ENCODE data around the gene ARID1A.
A peak's percentile ranks its signal among the peaks of the same experiment; 100 is the strongest.
"Not testable (repeated sequence)": the region's sequence is repeated elsewhere in the genome, so short reads cannot be mapped to it uniquely, and the experiment has no call there.

Gene ARID1A

DNA sequence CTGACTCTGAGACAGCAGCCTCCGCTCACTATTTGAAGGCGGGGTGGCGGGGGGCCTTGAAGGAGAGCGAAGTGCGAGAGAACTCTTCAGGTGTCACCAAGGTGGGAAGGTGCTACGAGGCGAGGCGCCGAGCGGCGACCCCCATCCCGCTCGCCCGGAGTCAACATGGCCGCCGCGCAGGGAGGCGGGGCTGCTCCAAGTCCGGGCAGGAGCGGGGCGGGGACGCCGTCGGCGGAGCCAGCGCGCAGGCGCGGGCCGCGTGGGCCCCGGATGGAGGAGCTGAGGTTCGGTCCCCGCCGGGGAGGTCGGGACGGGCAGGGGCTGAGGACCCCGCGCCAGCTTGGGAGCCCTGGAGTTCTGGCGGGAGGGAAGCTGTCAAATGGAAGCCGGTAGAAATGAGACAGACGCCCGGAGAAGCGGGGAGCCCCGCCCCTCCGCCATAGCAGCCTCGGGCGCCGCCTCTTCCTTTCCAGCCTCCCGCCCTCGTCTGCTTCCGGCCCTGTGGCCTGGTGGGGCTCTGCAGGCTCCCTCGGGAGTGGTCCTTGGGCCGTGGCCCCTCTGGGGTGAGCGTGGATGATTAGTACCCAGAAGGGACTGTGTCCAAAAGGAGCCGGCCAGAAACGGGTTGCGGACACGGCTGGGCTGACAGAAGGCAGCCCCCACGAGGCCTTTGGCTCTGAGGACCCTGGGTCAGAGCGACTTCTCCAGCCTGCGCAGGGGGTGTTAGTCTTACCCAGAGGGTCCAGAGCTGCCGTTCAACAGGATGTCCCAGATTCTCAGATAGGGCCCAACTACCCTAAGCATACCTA is 92.1 kb downstream of the ARID1A start, which contains the start of gene PIGV:
TSS of gene PIGV (plus strand) at position 245 of the 809 bp plus-strand sequence. CDS start 2,866 bp downstream, outside the sequence.
- DNase-seq (ENCODE audit: low read depth in 2 of 2), result peak; percentile 82 to 88

DNA sequence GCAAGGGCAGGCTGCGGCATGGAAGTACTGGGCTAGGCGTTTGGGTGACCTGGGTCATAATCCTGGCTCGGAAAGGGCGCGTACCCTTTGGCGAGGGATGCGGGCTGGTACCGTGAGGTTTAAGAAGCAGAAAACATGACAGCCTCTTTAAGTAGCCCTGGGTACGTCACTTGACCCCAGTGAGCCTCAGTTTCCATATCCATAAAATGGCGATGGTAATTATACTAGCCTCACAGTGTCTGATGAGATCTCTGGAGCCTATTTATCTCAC is 92.6 kb downstream of the ARID1A start:
- DNase-seq (ENCODE audit: low read depth in 2 of 2), result no peak

DNA sequence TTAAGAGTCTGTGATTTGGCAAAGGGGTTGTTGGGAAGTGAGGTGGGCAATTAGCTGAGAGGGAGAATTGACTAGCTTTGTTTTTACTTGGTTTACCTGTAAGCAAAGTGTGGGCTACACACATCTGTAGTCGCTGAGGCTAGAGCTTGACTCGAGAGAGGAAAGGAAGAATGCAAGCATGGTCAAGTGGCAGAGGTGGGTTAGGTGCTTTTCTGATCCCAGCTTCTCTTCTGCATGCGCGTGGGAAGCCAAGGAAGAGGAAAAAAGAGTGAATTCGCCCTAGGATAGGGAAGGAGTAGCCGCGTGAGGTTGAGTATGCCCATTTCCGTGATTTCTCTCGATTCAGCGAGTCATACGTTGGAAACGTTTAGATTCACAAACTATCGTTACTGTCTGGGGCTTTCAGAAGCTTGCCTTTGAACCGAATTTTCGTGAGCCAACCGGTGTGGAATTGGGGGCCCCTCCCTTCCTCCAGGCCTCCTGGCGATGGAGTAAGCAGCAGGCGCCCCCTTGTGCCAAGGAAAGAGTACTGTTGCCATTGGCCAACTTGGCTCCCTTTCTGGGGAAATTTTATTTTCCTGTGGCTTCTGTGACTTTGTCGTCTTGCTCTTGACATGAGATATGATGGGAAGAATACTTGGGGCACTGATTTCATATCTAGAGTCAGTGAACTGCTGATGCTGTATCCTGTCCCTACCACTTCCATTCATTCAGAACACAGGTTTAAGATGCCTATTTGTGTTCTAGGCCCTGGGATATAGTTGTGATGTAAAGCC is 93.2 kb downstream of the ARID1A start:
- peak; percentile 80 to 86 for DNase-seq (ENCODE audit: low read depth in 2 of 2)

DNA sequence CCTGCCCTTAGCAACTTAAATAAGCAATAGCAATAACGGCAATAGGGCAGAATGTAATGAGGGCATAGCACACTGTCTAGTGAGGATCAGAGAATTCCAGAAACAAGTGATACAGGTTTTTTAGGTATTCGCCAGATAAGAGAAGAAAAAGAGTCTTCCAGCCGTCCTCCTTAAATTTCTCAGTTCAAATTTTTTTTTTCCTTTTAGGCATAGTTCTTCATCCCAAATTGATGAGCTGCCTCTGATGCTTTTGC is 93.7 kb downstream of the ARID1A start:
- no peak for DNase-seq (ENCODE audit: low read depth in 2 of 2)

DNA sequence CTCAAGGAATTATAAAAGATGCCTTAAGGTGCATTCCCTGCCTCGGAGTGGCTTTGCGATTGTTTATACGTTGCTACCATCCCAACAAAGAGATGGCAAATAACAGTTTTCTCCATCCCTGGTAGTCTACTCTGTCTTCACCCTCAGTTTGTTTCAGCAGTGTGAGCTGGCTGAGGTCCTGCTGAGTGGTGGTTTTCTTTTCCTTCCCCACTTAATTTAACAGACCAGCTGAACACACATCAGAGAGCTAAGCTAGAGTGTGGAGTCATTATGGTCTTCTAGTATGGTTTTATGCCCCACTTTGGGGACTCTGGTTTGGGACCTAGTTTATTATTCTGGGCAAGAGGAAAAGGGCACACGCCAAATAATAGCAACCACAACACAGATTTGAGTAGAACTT is 94.1 kb downstream of the ARID1A start:
- DNase-seq (ENCODE audit: low read depth in 2 of 2), result no peak

DNA sequence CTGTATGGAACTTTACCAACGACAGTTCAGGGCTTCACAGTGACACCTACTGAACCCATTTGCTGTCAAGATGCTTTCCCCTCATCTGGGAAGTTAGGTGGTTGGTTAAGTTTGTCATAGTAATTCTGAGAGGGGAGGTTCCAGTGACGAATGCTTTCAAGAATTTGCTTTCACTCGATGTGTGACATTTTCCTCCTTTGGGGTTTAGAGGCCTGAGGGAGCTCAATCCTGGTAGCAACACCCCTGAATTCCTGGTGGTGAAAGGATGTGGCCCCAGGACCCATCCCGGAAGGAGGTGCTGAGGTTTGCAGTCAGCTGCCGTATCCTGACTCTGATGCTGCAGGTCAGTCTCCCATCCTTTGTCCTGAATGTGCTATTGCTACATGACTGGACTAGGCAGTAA is 94.7 kb downstream of the ARID1A start:
- DNase-seq (ENCODE audit: low read depth in 2 of 2), result peak in 1 of 2 donors; percentile 15

DNA sequence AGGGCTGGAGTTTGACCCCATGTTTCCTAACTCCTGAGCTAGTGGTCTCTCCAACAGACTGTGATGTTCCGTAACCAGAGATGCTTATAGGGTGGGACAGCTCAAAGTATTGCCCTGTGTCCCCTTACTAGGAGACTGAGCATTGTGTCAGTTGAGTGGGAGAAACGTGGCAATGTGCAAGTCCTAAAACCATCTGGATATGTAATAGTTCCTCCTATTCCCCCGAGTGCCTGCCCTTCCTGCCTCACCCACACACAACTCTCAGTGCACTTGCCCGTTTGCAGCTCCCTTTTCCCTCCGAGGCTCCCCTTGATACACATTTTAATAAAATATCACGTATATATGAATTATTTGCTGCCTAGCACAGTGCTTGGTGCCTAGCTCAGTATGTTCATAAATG is 95.3 kb downstream of the ARID1A start:
- DNase-seq (ENCODE audit: low read depth in 2 of 2), result no peak

DNA sequence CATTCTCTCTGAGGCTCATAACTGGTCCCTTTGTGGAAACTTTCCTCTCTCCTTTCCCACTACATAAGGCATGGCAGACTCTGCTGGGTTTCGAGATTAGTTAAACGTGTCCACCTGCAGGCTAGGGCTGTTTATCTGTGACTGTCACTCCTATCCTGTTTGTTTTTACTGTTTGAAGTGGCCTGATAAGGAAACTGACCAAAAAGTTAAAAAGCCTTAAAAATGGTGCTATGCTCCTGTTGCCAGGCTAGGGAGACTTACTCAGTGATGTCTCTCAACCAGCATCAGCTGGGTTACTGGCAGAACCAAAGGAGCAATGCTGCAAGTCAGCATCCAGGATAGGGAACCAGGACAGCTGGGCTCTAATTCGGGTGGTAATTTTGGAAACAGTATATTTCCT is 95.8 kb downstream of the ARID1A start:
- DNase-seq (ENCODE audit: low read depth in 2 of 2), result no peak

DNA sequence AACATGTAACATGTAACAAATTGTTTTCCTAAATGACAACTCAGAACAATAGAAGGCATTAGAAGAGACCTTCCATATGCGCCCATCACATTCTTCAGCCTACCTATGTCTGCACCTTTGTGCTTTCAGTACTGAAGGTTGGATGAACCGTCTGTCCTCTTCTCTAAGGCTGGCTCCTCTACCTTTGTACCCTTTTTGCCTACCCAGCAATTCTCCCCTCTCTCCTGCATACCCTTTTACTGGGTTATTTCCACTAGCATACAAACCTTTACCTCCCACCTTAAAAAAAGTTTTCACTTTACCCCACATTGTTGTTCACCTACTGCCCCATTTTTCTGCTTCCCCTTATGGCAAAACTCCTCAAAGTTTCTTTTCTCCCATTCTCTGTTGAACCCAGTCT is 97.1 kb downstream of the ARID1A start:
- no peak for DNase-seq (ENCODE audit: low read depth in 2 of 2)

DNA sequence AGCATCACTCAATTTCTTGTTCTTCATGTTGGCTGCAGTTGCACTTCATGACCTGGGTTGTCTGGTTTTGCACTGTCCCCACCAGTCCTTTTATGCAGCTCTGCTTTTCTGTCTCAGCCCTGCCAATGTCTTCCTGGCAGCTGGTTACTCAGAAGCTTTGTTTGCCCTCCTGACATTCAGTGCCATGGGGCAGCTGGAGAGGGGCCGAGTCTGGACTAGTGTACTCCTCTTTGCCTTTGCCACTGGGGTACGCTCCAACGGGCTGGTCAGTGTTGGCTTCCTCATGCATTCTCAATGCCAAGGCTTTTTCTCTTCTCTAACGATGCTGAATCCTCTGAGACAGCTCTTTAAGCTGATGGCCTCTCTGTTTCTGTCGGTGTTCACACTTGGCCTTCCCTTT is 98.6 kb downstream of the ARID1A start:
- DNase-seq (ENCODE audit: low read depth in 2 of 2), result no peak

DNA sequence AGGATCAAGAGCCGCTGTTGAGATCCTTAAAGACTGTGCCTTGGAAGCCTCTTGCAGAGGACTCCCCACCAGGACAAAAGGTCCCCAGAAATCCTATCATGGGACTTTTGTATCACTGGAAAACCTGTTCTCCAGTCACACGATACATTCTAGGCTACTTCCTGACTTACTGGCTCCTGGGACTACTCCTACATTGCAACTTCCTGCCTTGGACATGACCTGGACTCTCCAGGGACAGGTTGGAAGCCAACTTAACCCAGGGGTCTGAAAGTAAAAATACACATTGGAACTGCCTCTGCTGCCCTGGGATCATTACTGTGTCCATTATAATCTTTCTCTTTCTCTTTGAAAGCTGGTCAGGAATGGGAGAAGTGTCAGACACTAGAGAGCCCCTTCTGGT is 101.8 kb downstream of the ARID1A start:
- no peak for DNase-seq (ENCODE audit: low read depth in 2 of 2)

DNA sequence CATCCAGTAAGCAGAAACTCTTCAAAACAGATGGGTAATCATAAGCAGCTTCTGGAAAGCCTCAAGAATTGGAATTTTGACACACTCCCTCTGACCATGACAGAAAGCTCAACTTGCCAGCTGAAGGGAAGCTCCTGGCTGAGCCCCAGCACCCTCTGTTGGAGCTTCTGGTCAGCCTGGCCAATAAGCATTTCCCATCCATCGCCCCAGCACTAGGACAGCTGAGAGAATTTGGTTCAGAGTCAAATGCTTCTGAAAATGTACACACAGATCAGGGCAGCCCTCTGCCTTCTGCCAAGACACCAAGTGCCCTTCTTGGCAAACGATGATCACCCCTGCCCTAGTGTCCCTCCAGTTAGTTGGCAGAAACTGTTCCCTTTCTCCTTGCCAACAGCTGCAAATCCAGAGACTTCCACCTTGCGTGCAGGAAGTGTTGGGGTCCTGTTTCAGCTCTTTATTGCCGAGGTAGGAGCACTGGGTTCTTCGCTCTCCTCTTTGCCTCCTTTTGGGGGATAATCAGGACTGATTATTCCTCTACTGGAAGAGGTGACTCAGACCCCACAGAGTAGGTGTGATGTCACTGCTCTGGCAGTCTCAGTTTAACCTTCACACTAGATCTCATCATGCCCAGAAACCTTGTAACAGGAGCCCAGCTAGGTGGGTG is 103.8 kb downstream of the ARID1A start:
- DNase-seq (ENCODE audit: low read depth in 2 of 2), result no peak

DNA sequence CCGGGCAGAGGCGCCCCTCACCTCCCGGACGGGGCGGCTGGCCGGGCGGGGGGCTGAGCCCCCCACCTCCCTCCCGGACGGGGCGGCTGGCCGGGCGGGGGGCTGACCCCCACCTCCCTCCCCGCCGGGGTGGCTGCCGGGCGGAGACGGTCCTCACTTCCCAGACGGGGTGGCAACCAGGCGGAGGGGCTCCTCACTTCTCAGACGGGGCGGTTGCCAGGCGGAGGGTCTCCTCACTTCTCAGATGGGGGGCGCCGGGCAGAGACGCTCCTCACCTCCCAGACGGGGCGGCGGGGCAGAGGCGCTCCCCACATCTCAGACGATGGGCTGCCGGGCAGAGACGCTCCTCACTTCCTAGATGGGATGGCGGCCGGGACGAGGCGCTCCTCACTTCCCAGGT is 108.1 kb downstream of the ARID1A start:
- DNase-seq (ENCODE audit: low read depth in 2 of 2), result not testable (repeated sequence)

DNA sequence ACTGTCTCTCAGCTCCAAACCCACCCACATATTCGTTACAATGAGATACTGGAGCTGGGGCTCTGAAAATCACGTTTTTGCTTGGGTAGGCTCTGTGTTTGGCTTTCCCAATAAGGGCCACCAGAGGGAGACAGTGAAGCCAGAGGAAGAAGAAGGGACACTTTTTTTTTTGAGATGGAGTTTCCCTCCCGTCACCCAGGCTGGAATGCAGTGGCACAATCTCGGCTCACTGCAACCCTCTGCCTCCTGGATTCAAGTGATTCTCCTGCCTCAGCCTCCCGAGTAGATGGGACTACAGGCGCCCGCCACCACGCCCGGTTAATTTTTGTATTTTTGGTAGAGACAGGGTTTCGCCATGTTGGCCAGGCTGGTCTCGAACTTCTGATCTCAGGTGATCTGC is 114.3 kb downstream of the ARID1A start:
- peak; percentile 55 to 70 for DNase-seq (ENCODE audit: low read depth in 2 of 2)

DNA sequence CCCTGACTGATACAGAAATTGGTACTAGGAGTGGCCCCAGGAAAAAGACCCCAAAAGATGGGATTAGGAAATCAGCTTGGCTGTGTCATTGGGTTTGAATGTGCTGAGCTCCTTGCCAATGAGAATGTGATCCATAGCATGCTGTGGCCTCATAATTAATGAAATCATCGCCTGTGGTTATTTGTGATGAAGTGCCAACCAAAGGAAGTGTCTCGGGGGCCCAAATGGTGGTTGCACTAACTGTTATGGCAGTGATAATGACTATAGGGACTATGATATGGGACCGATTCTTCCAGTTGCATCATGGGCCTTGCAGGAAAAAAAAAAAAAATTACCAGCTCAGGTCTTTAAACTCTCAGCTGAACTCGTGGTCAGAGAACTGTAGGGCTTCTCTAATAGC is 115.2 kb downstream of the ARID1A start:
- no peak for DNase-seq (ENCODE audit: low read depth in 2 of 2)

DNA sequence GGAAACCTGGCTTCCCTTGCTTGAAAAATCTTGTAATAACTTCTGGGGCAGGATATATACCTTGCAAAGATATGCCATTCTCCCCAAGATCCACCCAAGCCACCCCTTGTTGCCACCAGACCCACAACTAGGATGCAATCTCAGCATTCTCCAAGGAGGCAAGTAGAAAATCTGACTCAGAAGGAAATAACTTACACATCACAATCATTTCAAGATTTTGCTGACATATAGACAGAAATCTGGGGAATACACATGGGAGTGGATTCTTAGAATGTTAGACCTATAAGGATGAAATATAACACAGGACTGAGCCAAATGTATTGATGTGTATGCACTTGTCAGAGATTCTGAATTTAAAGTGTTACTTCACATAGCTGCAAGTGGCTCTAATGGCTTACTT is 115.9 kb downstream of the ARID1A start:
- no peak for DNase-seq (ENCODE audit: low read depth in 2 of 2)

DNA sequence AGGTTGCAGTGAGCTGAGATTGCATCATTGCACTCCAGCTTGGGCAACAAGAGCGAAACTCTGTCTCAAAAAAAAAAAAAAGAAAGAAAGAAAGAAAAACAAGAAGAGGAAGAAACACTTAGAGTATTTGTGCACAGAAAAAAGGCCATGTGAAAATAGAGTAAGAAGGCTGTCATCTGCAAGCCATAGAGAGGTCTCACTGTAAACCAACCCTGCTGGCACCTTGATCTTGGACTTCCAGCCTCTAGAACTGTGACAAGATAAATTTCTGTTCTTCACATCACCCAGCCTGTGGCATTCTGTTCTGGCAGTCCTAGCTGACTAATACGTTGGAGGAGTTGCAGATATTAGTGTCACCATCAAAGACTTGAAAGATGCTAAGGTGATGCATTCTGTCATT is 118.6 kb downstream of the ARID1A start:
- no peak for DNase-seq (ENCODE audit: low read depth in 2 of 2)

DNA sequence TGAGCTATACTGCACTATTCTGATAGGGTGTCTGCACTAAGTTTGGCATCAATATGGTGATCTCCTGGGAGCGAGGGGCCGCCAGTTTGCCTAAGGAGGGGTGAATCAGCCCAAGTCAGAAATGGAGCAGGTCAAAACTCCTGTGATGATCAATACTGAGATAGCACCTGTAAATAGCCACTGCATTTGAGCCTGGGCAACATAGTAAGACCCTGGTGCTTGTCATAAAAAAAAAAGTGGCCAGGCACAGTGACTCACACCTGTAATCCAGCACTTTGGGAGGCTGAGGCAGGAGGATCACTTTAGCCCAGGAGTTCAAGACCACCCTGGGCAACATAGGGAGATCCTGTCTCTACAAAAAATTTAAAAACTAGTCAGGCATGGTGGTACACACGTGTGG is 119.1 kb downstream of the ARID1A start:
- no peak for DNase-seq (ENCODE audit: low read depth in 2 of 2)

DNA sequence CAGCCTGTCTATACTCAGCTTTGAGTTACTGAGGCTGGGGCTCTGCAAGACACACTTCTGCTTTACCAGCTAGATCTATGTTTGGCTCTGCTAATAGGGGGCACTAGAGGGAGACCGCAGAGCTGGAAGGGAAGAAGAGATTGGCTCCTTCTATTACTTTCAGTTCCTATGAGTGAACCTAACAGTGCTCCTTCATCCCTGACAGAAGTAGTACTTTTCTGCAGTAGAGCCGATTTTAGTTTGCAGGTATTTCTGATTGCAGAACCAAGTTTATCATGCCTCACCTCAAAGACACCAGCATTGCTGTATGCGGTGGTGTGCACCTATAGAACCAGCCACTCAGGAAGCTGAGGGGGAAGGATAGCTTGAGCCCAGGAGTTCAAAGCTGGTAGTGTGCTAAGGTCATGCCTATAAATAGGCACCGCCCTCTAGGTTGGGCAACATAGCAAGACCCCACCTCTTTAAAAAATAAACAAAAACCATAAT is 125.0 kb downstream of the ARID1A start:
- DNase-seq (ENCODE audit: low read depth in 2 of 2), result no peak

DNA sequence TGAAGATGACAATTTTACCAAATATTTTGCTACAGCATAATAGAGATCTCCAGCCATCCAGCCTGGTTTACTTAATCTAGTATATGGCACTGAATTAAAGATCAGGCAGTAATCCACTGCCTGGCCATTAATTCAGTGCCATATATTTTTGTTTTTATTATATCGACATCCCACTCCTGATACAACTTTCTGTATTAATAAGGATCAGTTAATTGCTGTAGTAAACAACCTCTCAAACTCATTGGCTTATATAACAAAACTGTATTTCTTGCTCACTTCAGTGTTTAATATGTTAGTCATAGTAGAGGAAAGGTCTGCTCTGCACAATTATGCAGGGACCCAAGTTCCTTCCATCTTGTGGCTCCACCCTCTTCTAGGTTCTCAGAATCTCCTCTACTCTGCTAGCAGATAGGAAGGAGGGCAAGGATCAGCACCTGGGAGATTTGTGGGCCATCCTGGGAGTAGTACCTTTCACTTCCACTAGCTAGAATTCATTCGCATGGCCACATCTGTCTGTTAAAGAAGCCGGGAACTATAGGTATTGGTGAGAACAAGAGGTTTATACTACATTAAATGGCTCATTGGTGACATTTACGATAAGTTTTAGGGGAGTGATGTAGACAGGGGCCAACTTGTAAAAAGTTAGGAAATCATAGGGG is 127.1 kb downstream of the ARID1A start:
- no peak for DNase-seq (ENCODE audit: low read depth in 2 of 2)

DNA sequence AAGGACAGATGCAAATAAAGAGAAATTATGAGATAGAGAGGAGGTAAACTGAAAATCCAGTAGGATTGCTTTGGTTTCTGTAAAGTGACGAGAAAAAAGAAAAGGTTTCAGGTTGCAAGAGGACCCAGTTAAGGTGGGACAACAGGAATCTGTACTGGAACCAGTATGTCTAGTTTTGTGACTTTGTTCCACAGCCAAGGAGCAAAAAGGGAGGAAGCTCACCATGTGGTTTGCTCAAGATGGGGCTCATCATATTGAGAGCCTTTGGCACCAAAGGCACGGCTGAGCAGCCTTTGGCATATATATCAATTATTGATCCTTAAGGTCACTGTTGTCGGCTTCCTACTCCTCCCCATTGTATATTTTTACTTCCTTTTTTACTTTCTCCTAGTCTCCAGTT is 128.9 kb downstream of the ARID1A start:
- DNase-seq (ENCODE audit: low read depth in 2 of 2), result no peak

Measured in stimulated activated CD4-positive, alpha-beta T cell treated with anti-CD3 and anti-CD28 coated beads, Interleukin-4, amount 100 ng/mL, for 48 hours (primary cell).